Cardiac muscle cell (in vitro differentiated cells and primary cell): Measurements from ENCODE around the gene BBS9. TPM values are rescaled to one million over a fixed set of nuclear protein-coding genes. Genes with fewer than 3 reads are reported as not detected.
"Not testable (repeated sequence)": the region's sequence is repeated elsewhere in the genome, so short reads cannot be mapped to it uniquely, and the experiment has no call there.

Experiments used
- DNase-seq, 2 donors: peaks; one replicate each; pipeline versions ENCODE4 v3.0.0 to v3.0.0-alpha.2; 2010 to 2017; ENCODE audit warnings: low read depth in 1 of 2, low spot score in 1 of 2
- H3K27ac ChIP-seq: fragments of 200-600 bp; sonication (generic); 2 replicates; pipeline ENCODE4 v1.5.1; 2016
- H3K27me3 ChIP-seq: fragments of 200-600 bp; sonication (generic); 2 replicates; pipeline ENCODE4 v1.6.0; 2016; ENCODE audit warnings: control low read depth
- H3K36me3 ChIP-seq: fragments of 200-600 bp; sonication (generic); 2 replicates; pipeline ENCODE4 v1.5.1; 2016; ENCODE audit warnings: control low read depth
- H3K4me1 ChIP-seq: fragments of 200-600 bp; sonication (generic); 2 replicates; pipeline ENCODE4 v1.8.1; 2017; ENCODE audit warnings: low read depth, mild to moderate bottlenecking, mixed run types
- H3K4me3 ChIP-seq: fragments of 200-600 bp; sonication (generic); 2 replicates; pipeline ENCODE4 v1.5.1; 2016; ENCODE audit warnings: mild to moderate bottlenecking
- H3K9me3 ChIP-seq: fragments of 200-600 bp; sonication (generic); 2 replicates; pipeline ENCODE4 v1.5.1; 2017; ENCODE audit warnings: low read depth, mild to moderate bottlenecking, control low read depth
- CTCF ChIP-seq: IDR thresholded peaks from 2 replicates; pipeline ENCODE4 v1.5.1; 2012; ENCODE audit warnings: low read depth, mild to moderate bottlenecking, low read length
- polyA plus RNA-seq: library from polyadenylated mRNA; unstranded; fragments of >200 nt; fragmentation: Nextera tagmentation; extraction: Ambion mirVana; gene quantifications from 2 replicates; pipeline ENCODE4 v1.2.1, GENCODE V29; 2016
- total RNA-seq: library from RNA; depleted of rRNA; stranded (reverse); fragments of >200 nt; gene quantifications from 2 replicates; pipeline ENCODE4 v1.2.3, GENCODE V29; 2016

Gene BBS9
- total and polyA plus RNA-seq, 2 experiments from 2014 or later: 9.8 to 13.2 TPM

DNA sequence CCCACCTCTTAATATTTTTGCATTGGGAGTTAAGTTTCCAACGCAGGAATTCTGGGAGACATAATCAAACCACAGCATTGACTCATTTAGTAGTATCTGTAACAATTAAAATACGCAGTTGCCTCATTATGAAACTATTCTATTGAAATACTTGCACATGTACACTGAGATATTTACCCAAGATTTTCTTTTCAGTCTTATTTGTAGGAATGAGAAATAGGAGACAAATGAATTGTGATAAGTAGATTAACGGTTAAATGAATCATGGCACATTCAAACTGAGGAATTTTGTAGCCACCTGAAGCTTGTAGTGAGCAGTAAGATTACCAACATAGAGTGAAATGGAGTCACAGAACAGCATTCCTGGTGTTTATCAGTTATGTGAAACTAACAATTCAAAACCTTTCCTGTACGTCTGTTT, 38.2 kb upstream of the BBS9 start:
- Histone ChIP-seq H3K4me3 (no peak overlapping the region), H3K27ac (no peak overlapping the region), H3K36me3 (peaks cover 21% of the 10 kb centered on the region), H3K27me3 (no peaks in the 10 kb centered on the region), H3K4me1 (no peaks in the 10 kb centered on the region), H3K9me3 (no peaks in the 10 kb centered on the region)
- DNase-seq: peak in 1 of 2 donors; percentile 63
- no peak for TF ChIP-seq CTCF

GRCh38 chr7:33091641-33092191, 37.6 kb upstream of the BBS9 start:
- Histone ChIP-seq H3K36me3 (peaks cover 27% of the 10 kb centered on the region), H3K4me1 (no peaks in the 10 kb centered on the region), H3K9me3 (no peaks in the 10 kb centered on the region), H3K27me3 (no peaks in the 10 kb centered on the region), H3K4me3 (no peak overlapping the region), H3K27ac (no peak overlapping the region)
- no peak for TF ChIP-seq CTCF
- DNase-seq: no peak

DNA sequence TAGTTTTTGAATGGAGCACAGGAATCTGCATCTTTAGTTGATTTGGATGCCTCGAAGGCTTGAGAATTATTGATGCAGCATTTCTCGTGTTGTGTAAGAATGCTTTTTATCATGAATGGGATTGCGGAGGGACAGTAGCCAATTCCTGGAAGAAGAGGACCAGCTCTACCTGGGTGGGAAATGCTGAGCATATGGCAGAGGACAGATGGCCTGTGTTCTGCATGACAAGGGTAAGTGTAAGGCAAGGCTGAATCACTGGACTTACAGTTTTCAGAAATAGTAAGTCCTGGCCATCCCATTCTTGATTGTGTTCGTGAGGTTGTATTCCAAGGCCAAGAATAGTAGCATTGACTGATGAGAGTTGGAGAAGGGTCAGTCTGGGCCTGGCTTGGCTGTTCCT, 36.1 kb upstream of the BBS9 start:
- no peaks in the 10 kb centered on the region for H3K9me3 ChIP-seq
- peaks cover 35% of the 10 kb centered on the region for H3K36me3 ChIP-seq
- H3K4me1 ChIP-seq: no peaks in the 10 kb centered on the region
- H3K4me3 ChIP-seq: no peak overlapping the region
- no peak for TF ChIP-seq CTCF
- H3K27me3 ChIP-seq: no peaks in the 10 kb centered on the region
- DNase-seq: no peak
- no peak overlapping the region for H3K27ac ChIP-seq

- H3K27me3 ChIP-seq, H3K4me1 ChIP-seq, DNase-seq, H3K9me3 ChIP-seq, H3K27ac ChIP-seq, H3K4me3 ChIP-seq: not testable (repeated sequence)
- H3K36me3 ChIP-seq: peaks cover 46% of the 10 kb centered on the region
These were observed 34.6 kb upstream of the BBS9 start for GRCh38 chr7:33094745-33095275.

DNA sequence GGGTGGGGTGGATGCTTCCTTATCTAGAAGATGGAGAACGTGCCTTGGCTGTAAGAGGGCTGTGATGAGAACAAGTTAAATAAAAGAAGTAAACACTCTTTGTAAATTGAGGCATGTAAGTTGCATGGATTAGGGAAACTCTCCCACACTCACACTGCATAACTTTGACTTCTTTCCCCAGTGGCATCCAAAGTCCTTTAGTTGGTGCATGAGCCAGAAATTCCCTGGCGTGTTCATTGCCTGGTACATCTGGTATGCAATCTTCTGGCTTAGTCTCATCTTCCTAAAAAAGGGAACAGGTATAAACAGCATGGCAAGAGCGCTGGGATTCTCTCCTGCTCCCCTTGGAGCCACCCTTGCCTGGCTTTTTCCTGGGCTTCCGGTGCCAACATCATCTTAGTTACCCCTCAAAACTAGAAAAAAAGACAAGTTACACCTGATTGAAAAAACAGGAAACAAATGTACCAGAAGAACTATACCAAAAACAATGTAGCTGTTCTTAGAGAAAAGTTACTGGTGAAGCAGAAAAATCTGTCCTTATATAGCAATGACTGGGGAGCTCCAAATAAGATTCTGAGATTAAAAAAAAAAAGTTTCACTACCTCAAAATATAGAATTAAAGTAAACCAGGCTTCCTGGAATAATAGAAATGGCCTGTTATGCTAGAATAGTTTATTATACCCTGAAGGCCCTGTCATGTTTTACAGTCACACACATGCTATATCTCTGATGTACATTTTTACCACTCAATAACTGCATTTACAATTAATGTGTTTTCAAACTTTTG, 30.0 kb upstream of the BBS9 start:
- Histone ChIP-seq H3K4me1 (no peaks in the 10 kb centered on the region), H3K27ac (no peak overlapping the region), H3K4me3 (no peak overlapping the region), H3K36me3 (peaks cover 49% of the 10 kb centered on the region), H3K27me3 (no peaks in the 10 kb centered on the region), H3K9me3 (no peaks in the 10 kb centered on the region)
- DNase-seq: no peak
- TF ChIP-seq CTCF: no peak

DNA sequence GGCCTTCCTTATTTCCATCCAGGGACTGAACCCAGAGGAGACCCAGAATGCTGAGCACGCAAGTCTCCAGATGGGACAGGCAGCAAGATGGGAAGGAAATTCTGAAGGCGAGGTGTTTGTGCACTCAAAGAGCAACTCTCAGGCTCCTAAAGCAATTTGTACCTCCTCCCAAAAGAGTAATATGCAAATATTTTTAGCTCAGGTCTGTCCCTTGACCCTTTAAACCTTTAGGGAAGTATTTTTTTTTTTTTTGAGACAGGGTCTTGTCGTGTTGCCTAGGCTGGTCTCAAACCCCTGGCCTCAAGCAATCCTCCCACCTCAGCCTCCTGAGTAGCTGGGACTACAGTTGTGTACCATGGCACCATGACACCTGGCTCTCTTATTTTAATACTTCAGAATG, 28.6 kb upstream of the BBS9 start:
- H3K36me3 ChIP-seq: peaks cover 39% of the 10 kb centered on the region
- DNase-seq: no peak
- no peaks in the 10 kb centered on the region for H3K27me3 ChIP-seq
- H3K4me3 ChIP-seq: no peak overlapping the region
- H3K4me1 ChIP-seq: peaks cover 4% of the 10 kb centered on the region
- H3K9me3 ChIP-seq: no peaks in the 10 kb centered on the region
- no peak for TF ChIP-seq CTCF
- no peak overlapping the region for H3K27ac ChIP-seq
